ENCODE measurements around the gene GP9.
"Not testable (repeated sequence)": the region's sequence is repeated elsewhere in the genome, so short reads cannot be mapped to it uniquely, and the experiment has no call there.

DNA sequence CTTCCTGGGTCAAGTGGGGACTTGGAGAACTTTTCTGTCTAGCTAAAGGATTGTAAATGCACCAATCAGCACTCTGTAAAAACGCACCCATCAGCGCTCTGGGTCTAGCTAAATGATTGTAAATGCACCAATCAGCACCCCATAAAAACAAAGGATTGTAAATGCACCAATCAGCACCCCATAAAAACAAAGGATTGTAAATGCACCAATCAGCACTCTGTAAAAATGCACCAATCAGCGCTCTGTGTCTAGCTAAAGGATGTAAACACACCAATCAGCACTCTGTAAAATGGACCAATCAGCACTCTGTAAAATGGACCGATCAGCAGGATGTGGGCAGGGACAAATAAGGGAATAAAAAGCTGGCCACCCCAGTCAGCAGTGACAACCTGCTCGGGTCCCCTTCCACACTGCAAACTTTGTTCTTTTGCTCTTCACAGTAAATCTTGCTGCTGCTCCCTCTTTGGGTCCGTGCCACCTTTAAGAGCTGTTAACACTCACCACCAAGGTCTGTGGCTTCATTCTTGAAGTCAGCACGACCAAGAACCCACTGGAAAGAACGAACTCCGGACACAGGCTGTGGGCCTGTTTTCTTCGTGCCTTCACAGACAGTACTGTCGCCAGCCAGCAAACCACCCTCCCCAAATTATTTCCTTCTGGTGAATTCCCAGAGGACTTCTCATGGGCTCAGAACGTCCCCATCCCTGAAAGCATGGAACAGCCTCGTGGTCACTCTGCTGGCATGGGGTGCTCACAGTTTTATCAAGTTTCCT lies 8.9 kb downstream of the GP9 start:
- TF ChIP-seq POLR2A (IDR thresholded peaks at IDR 0.05; ENCODE audit: extremely low read depth, insufficient read length); MYC (IDR thresholded peaks at IDR 0.05; ENCODE audit: low read depth, low read length): not testable (repeated sequence)
- TF ChIP-seq, protein P1, sequence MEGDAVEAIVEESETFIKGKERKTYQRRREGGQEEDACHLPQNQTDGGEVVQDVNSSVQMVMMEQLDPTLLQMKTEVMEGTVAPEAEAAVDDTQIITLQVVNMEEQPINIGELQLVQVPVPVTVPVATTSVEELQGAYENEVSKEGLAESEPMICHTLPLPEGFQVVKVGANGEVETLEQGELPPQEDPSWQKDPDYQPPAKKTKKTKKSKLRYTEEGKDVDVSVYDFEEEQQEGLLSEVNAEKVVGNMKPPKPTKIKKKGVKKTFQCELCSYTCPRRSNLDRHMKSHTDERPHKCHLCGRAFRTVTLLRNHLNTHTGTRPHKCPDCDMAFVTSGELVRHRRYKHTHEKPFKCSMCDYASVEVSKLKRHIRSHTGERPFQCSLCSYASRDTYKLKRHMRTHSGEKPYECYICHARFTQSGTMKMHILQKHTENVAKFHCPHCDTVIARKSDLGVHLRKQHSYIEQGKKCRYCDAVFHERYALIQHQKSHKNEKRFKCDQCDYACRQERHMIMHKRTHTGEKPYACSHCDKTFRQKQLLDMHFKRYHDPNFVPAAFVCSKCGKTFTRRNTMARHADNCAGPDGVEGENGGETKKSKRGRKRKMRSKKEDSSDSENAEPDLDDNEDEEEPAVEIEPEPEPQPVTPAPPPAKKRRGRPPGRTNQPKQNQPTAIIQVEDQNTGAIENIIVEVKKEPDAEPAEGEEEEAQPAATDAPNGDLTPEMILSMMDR (IDR thresholded peaks at IDR 0.05; ENCODE audit: low read depth, low read length): not testable (repeated sequence)
- TF ChIP-seq, protein P2, sequence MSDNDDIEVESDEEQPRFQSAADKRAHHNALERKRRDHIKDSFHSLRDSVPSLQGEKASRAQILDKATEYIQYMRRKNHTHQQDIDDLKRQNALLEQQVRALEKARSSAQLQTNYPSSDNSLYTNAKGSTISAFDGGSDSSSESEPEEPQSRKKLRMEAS (IDR thresholded peaks at IDR 0.05; ENCODE audit: low read depth, low read length): not testable (repeated sequence)
